HG02678 (cell line): ENCODE measurements around the gene DGKD.
"Not testable (repeated sequence)": the region's sequence is repeated elsewhere in the genome, so short reads cannot be mapped to it uniquely, and the experiment has no call there.

Source experiments
- ATAC-seq: cut with Tn5 transposase; IDR thresholded peaks from one replicate; pipeline ENCODE4 v1.9.1; 2021; ENCODE audit warnings: mild to moderate bottlenecking, moderate library complexity; ENCODE audit not compliant: unreplicated experiment

Gene DGKD

GRCh38 chr2:233353769-233354499, at the start of gene DGKD:
TSS of gene DGKD (plus strand) at chr2:233354494. CDS start at chr2:233354519, 25 bp downstream.
- peak; percentile 54 for ATAC-seq

GRCh38 chr2:233307565-233307964, 46.7 kb upstream of the DGKD start, which contains the start of gene SAG:
TSS of gene SAG (plus strand) at chr2:233307816. CDS start at chr2:233309190, 1,374 bp downstream.
- no peak for ATAC-seq

- no peak for ATAC-seq
These were observed 42.9 kb upstream of the DGKD start for GRCh38 chr2:233311241-233311926.

GRCh38 chr2:233312874-233313273, 41.4 kb upstream of the DGKD start:
- ATAC-seq, result peak; percentile 47

- no peak for ATAC-seq
These were observed 39.9 kb upstream of the DGKD start for GRCh38 chr2:233314180-233314925.

- no peak for ATAC-seq
These were observed 36.9 kb upstream of the DGKD start for GRCh38 chr2:233317196-233317943.

- ATAC-seq, result no peak
These were observed 35.0 kb upstream of the DGKD start for GRCh38 chr2:233319256-233319655.

- no peak for ATAC-seq
These were observed 33.8 kb upstream of the DGKD start for GRCh38 chr2:233320470-233320869.

- no peak for ATAC-seq
These were observed 33.1 kb upstream of the DGKD start for GRCh38 chr2:233321166-233321565.

- ATAC-seq, result no peak
These were observed 30.4 kb upstream of the DGKD start for GRCh38 chr2:233323851-233324250.

- ATAC-seq, result no peak
These were observed 29.0 kb upstream of the DGKD start for GRCh38 chr2:233325256-233325655.

- ATAC-seq, result no peak
These were observed 28.5 kb upstream of the DGKD start for GRCh38 chr2:233325814-233326213.

GRCh38 chr2:233326500-233326899, 27.8 kb upstream of the DGKD start:
- no peak for ATAC-seq

GRCh38 chr2:233328922-233329321, 25.4 kb upstream of the DGKD start:
- no peak for ATAC-seq

- no peak for ATAC-seq
These were observed 24.7 kb upstream of the DGKD start for GRCh38 chr2:233329489-233330135.

- peak; percentile 88 for ATAC-seq
These were observed 22.8 kb upstream of the DGKD start for GRCh38 chr2:233331536-233331935.

- no peak for ATAC-seq
These were observed 22.2 kb upstream of the DGKD start for GRCh38 chr2:233332125-233332524.

- no peak for ATAC-seq
These were observed 19.4 kb upstream of the DGKD start for GRCh38 chr2:233334915-233335314.

- not testable (repeated sequence) for ATAC-seq
These were observed 18.2 kb upstream of the DGKD start for GRCh38 chr2:233336091-233336490.

- no peak for ATAC-seq
These were observed 17.8 kb upstream of the DGKD start for GRCh38 chr2:233336541-233336940.
